Fibroblast of villous mesenchyme (primary cell): ENCODE data around the gene RPS2. TPM values are rescaled to one million over a fixed set of nuclear protein-coding genes. Genes with fewer than 3 reads are reported as not detected.
"Not testable (repeated sequence)": the region's sequence is repeated elsewhere in the genome, so short reads cannot be mapped to it uniquely, and the experiment has no call there.

ENCODE experiments used
- DNase-seq: peaks from one replicate; pipeline ENCODE4 v3.0.0-alpha.2; 2010; ENCODE audit warnings: low read depth
- H3K4me3 ChIP-seq: 2 replicates; pipeline ENCODE4 v1.5.1; 2011; ENCODE audit warnings: low read depth, mild to moderate bottlenecking, low read length
- CTCF ChIP-seq: IDR thresholded peaks from 2 replicates; pipeline ENCODE4 v1.5.1; 2012; ENCODE audit warnings: low read depth, mild to moderate bottlenecking, low read length; ENCODE audit not compliant: insufficient read depth
- total RNA-seq: library from RNA; depleted of rRNA; stranded (reverse); fragments of >200 nt; gene quantifications from 2 replicates; pipeline ENCODE4 v1.2.3, GENCODE V29; 2012

The RPS2 gene
- total RNA-seq, 1 donor: 1,294 TPM

- H3K4me3 ChIP-seq: no peak overlapping the region
- DNase-seq: no peak
- TF ChIP-seq CTCF: no peak
Measured at GRCh38 chr16:1968146-1968953, 3.7 kb upstream of the RPS2 start.

- no peak for DNase-seq
- H3K4me3 ChIP-seq: peak within 1 kb of the TSS; percentile 90
- TF ChIP-seq CTCF: no peak
Measured at GRCh38 chr16:1966460-1966859, 1.8 kb upstream of the RPS2 start, which contains the start of gene RNF151. Gene RNF151 (plus strand): TSS chr16:1966856. CDS start chr16:1966882, 26 bp downstream.

- DNase-seq: no peak
- TF ChIP-seq CTCF: no peak
- H3K4me3 ChIP-seq: peak overlapping the region; percentile 90
Measured at GRCh38 chr16:1965396-1966001, 873 bp upstream of the RPS2 start.

- DNase-seq: peak; percentile 36
- H3K4me3 ChIP-seq: peak overlapping the region; percentile 90
- no peak for TF ChIP-seq CTCF
Measured at GRCh38 chr16:1963806-1964505, 670 bp downstream of the RPS2 start.

- H3K4me3 ChIP-seq: peak overlapping the region; percentile 90
- DNase-seq: not testable (repeated sequence)
Measured at GRCh38 chr16:1962161-1963153, 2.2 kb downstream of the RPS2 start.

- H3K4me3 ChIP-seq: no peak overlapping the region
- TF ChIP-seq CTCF: no peak
- no peak for DNase-seq
Measured at GRCh38 chr16:1961651-1962067, 3.0 kb downstream of the RPS2 start.
